ENCODE measurements around the gene KCNT2.

KCNT2 gene

GRCh38 chr1:196196486-196196885 is 411.8 kb downstream of the KCNT2 start:
- TF ChIP-seq ZNF274 (IDR thresholded peaks at IDR 0.05; ENCODE audit: low read depth, low read length): no peak
- H3K4me3 ChIP-seq (ENCODE audit: low read length): no peak overlapping the region

GRCh38 chr1:196193896-196194559 is 414.2 kb downstream of the KCNT2 start:
- H3K4me3 ChIP-seq (ENCODE audit: low read length): no peak overlapping the region
- TF ChIP-seq ZNF274 (IDR thresholded peaks at IDR 0.05; ENCODE audit: low read depth, low read length): no peak

- TF ChIP-seq ZNF274 (IDR thresholded peaks at IDR 0.05; ENCODE audit: low read depth, low read length): no peak
- H3K4me3 ChIP-seq (ENCODE audit: low read length): no peak overlapping the region
Observed at GRCh38 chr1:196183941-196184340, 424.3 kb downstream of the KCNT2 start.

- TF ChIP-seq ZNF274 (IDR thresholded peaks at IDR 0.05; ENCODE audit: low read depth, low read length): no peak
Observed at GRCh38 chr1:196181594-196181878, 426.7 kb downstream of the KCNT2 start.

GRCh38 chr1:196180847-196181593 is 427.2 kb downstream of the KCNT2 start:
- no peak for TF ChIP-seq ZNF274 (IDR thresholded peaks at IDR 0.05; ENCODE audit: low read depth, low read length)
- no peak overlapping the region for H3K4me3 ChIP-seq (ENCODE audit: low read length)

More at GRCh38 chr1:196181594-196181878, 426.7 kb downstream of the KCNT2 start:
- H3K4me3 ChIP-seq (ENCODE audit: low read length): no peak overlapping the region

DNA sequence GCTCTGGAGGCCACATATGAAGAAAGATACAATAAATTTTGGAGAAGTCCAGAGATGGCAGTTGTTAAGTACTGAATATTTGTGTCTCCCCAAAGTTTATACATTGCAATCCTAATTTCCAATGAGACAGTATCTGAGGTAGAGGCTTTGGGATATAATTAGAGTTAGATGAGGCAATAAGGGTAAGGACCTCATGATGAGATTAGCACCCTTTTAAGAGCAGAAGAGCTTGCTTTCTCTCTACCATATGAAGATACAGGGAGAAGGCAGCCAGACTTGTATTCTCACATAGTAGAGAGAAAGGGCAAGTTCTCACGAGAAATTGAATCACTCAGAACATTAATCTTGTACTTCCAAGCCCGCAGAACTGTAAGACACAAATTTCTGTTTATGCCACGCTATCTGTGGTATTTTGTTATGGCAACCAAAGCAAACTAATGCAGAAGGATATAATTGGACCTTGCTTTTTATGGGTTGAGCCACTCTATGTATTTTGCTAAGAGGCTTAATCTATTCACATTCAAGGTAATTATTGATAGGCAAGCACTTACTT is 430.1 kb downstream of the KCNT2 start:
- H3K4me3 ChIP-seq (ENCODE audit: low read length): no peak overlapping the region
- TF ChIP-seq ZNF274 (IDR thresholded peaks at IDR 0.05; ENCODE audit: low read depth, low read length): no peak
